GM21526 (cell line): ENCODE data around the gene PNLDC1.
"Not testable (repeated sequence)": the region's sequence is repeated elsewhere in the genome, so short reads cannot be mapped to it uniquely, and the experiment has no call there.

Source experiments
- ATAC-seq: cut with Tn5 transposase; IDR thresholded peaks from one replicate; pipeline ENCODE4 v1.9.1; 2021; ENCODE audit warnings: moderate library complexity; ENCODE audit not compliant: unreplicated experiment, low FRiP score

Gene PNLDC1

GRCh38 chr6:159778131-159778530 lies 21.9 kb upstream of the PNLDC1 start:
- ATAC-seq, result no peak

- ATAC-seq, result no peak
Observed at GRCh38 chr6:159778542-159779103, 21.5 kb upstream of the PNLDC1 start.

- ATAC-seq, result no peak
Observed at GRCh38 chr6:159788276-159788675, 11.8 kb upstream of the PNLDC1 start.

GRCh38 chr6:159788753-159789376 lies 11.2 kb upstream of the PNLDC1 start:
- ATAC-seq, result no peak

GRCh38 chr6:159789377-159790148 lies 10.5 kb upstream of the PNLDC1 start, which contains the start of gene TCP1:
TCP1 (minus strand) TSS chr6:159789602; CDS start chr6:159789468, 134 bp downstream.
- ATAC-seq, result peak; percentile 67

GRCh38 chr6:159790149-159790955 lies 9.7 kb upstream of the PNLDC1 start, which contains the start of gene MRPL18:
MRPL18 (plus strand) TSS chr6:159790467; CDS start chr6:159790588, 121 bp downstream.
- peak; percentile 84 for ATAC-seq

GRCh38 chr6:159790956-159791598 lies 9.0 kb upstream of the PNLDC1 start:
- ATAC-seq, result no peak

- ATAC-seq, result not testable (repeated sequence)
Observed at GRCh38 chr6:159794976-159795375, 5.1 kb upstream of the PNLDC1 start.

- ATAC-seq, result no peak
Observed at GRCh38 chr6:159797554-159797953, 2.5 kb upstream of the PNLDC1 start.

- no peak for ATAC-seq
Observed at GRCh38 chr6:159801935-159802334, 1.9 kb downstream of the PNLDC1 start.

GRCh38 chr6:159804504-159804903 lies 4.4 kb downstream of the PNLDC1 start:
- ATAC-seq, result no peak

GRCh38 chr6:159805440-159806020 lies 5.5 kb downstream of the PNLDC1 start:
- no peak for ATAC-seq

GRCh38 chr6:159806021-159806458 lies 6.0 kb downstream of the PNLDC1 start:
- ATAC-seq, result no peak

- no peak for ATAC-seq
Observed at GRCh38 chr6:159807150-159807858, 7.2 kb downstream of the PNLDC1 start.

- no peak for ATAC-seq
Observed at GRCh38 chr6:159808647-159809046, 8.6 kb downstream of the PNLDC1 start.

- ATAC-seq, result no peak
Observed at GRCh38 chr6:159809149-159809548, 9.1 kb downstream of the PNLDC1 start.

- no peak for ATAC-seq
Observed at GRCh38 chr6:159813781-159814180, 13.7 kb downstream of the PNLDC1 start.

GRCh38 chr6:159815410-159815809 lies 15.3 kb downstream of the PNLDC1 start:
- no peak for ATAC-seq

GRCh38 chr6:159816775-159817174 lies 16.7 kb downstream of the PNLDC1 start:
- not testable (repeated sequence) for ATAC-seq
